SK-N-MC (cell line): ENCODE measurements around the gene TAB2.

ENCODE experiments used
- DNase-seq: peaks from one replicate; pipeline ENCODE4 v3.0.0-alpha.2; 2011; ENCODE audit warnings: low read depth, low spot score
- H3K27ac ChIP-seq: fragments of 200-600 bp; sonication (generic); 2 replicates; pipeline ENCODE4 v1.5.1; 2016; ENCODE audit warnings: mixed run types
- H3K36me3 ChIP-seq: fragments of 200-600 bp; sonication (generic); 2 replicates; pipeline ENCODE4 v1.6.1; 2017; ENCODE audit warnings: antibody characterized with exemption, low read length, mixed read lengths; ENCODE audit not compliant: insufficient read depth
- H3K4me3 ChIP-seq: fragments of 200-600 bp; sonication (generic); 2 replicates; pipeline ENCODE4 v1.5.1; 2016
- H3K9ac ChIP-seq: fragments of 200-600 bp; sonication (generic); 2 replicates; pipeline ENCODE4 v1.8.0; 2017; ENCODE audit warnings: mixed run types, mixed read lengths; ENCODE audit not compliant: insufficient read length
- H3K9me3 ChIP-seq: fragments of 200-600 bp; sonication (generic); 2 replicates; pipeline ENCODE4 v1.6.1; 2017; ENCODE audit warnings: low read depth, mild to moderate bottlenecking, antibody characterized with exemption, low read length, moderate library complexity, mixed read lengths
- EZH2 ChIP-seq: fragments of 200-600 bp; sonication (generic); IDR thresholded peaks from one replicate; pipeline ENCODE4 v1.6.1; 2017; ENCODE audit warnings: antibody characterized with exemption
- FOXP2 ChIP-seq: optimal IDR thresholded peaks from 2 replicates; pipeline ENCODE3; 2011; ENCODE audit warnings: mild to moderate bottlenecking, moderate library complexity; ENCODE audit not compliant: insufficient read depth; ENCODE audit errors: extremely low read length, control extremely low read depth
- POLR2AphosphoS5 ChIP-seq: IDR thresholded peaks from 2 replicates; pipeline ENCODE4 v1.6.1; 2012; ENCODE audit warnings: mild to moderate bottlenecking, low read depth, low read length, borderline replicate concordance

Gene TAB2

GRCh38 chr6:149278997-149279396, 38.5 kb upstream of the TAB2 start:
- TF ChIP-seq POLR2AphosphoS5, result no peak
- TF ChIP-seq EZH2, result no peak
- TF ChIP-seq FOXP2, result no peak
- no peak for DNase-seq

GRCh38 chr6:149284904-149285303, 32.6 kb upstream of the TAB2 start:
- Histone ChIP-seq H3K9ac (no peak overlapping the region), H3K9me3 (no peaks in the 10 kb centered on the region), H3K36me3 (no peaks in the 10 kb centered on the region), H3K4me3 (no peak overlapping the region), H3K27ac (no peak overlapping the region)
- no peak for TF ChIP-seq FOXP2
- no peak for TF ChIP-seq POLR2AphosphoS5
- no peak for TF ChIP-seq EZH2
- no peak for DNase-seq

More at GRCh38 chr6:149278997-149279396, 38.5 kb upstream of the TAB2 start:
- Histone ChIP-seq H3K27ac (no peak overlapping the region), H3K4me3 (no peak overlapping the region), H3K9ac (no peak overlapping the region), H3K36me3 (no peaks in the 10 kb centered on the region), H3K9me3 (no peaks in the 10 kb centered on the region)

- no peak for DNase-seq
- no peaks in the 10 kb centered on the region for H3K9me3 ChIP-seq
- no peak for TF ChIP-seq EZH2
- no peak overlapping the region for H3K27ac ChIP-seq
- no peaks in the 10 kb centered on the region for H3K36me3 ChIP-seq
- H3K9ac ChIP-seq, result no peak overlapping the region
- H3K4me3 ChIP-seq, result no peak overlapping the region
These were observed 31.9 kb upstream of the TAB2 start for GRCh38 chr6:149285626-149286025.

- Histone ChIP-seq H3K9me3 (no peaks in the 10 kb centered on the region), H3K4me3 (no peak overlapping the region), H3K27ac (no peak overlapping the region), H3K36me3 (no peaks in the 10 kb centered on the region), H3K9ac (no peak overlapping the region)
- no peak for DNase-seq
- TF ChIP-seq FOXP2 (no peak), POLR2AphosphoS5 (no peak), EZH2 (no peak)
These were observed 30.6 kb upstream of the TAB2 start for GRCh38 chr6:149286905-149287304.

- Histone ChIP-seq H3K36me3 (no peaks in the 10 kb centered on the region), H3K27ac (no peak overlapping the region), H3K9me3 (no peaks in the 10 kb centered on the region), H3K9ac (no peak overlapping the region), H3K4me3 (no peak overlapping the region)
- no peak for DNase-seq
- no peak for TF ChIP-seq POLR2AphosphoS5
- TF ChIP-seq EZH2, result no peak
- TF ChIP-seq FOXP2, result no peak
These were observed 28.2 kb upstream of the TAB2 start for GRCh38 chr6:149289192-149289781.

- no peaks in the 10 kb centered on the region for H3K36me3 ChIP-seq
- no peak overlapping the region for H3K9ac ChIP-seq
- TF ChIP-seq EZH2 (no peak), FOXP2 (no peak), POLR2AphosphoS5 (no peak)
- H3K27ac ChIP-seq, result no peak overlapping the region
- H3K9me3 ChIP-seq, result no peaks in the 10 kb centered on the region
- H3K4me3 ChIP-seq, result no peak overlapping the region
- DNase-seq, result no peak
These were observed 27.5 kb upstream of the TAB2 start for GRCh38 chr6:149289966-149290365.

- no peaks in the 10 kb centered on the region for H3K36me3 ChIP-seq
- no peak for DNase-seq
- no peak overlapping the region for H3K9ac ChIP-seq
- TF ChIP-seq FOXP2 (no peak), EZH2 (no peak), POLR2AphosphoS5 (no peak)
- no peak overlapping the region for H3K27ac ChIP-seq
- H3K4me3 ChIP-seq, result no peak overlapping the region
- H3K9me3 ChIP-seq, result no peaks in the 10 kb centered on the region
These were observed 24.3 kb upstream of the TAB2 start for GRCh38 chr6:149293244-149293643.

GRCh38 chr6:149300563-149300962, 16.9 kb upstream of the TAB2 start:
- Histone ChIP-seq H3K27ac (no peak overlapping the region), H3K9me3 (no peaks in the 10 kb centered on the region), H3K4me3 (no peak overlapping the region), H3K36me3 (no peaks in the 10 kb centered on the region), H3K9ac (no peak overlapping the region)
- TF ChIP-seq EZH2, result no peak
- DNase-seq, result no peak

GRCh38 chr6:149302723-149303122, 14.8 kb upstream of the TAB2 start:
- TF ChIP-seq FOXP2, result no peak
- no peak for TF ChIP-seq EZH2
- no peak for TF ChIP-seq POLR2AphosphoS5
- H3K9me3 ChIP-seq, result no peaks in the 10 kb centered on the region
- no peaks in the 10 kb centered on the region for H3K36me3 ChIP-seq
- no peak for DNase-seq
- no peak overlapping the region for H3K9ac ChIP-seq
- no peak overlapping the region for H3K4me3 ChIP-seq
- H3K27ac ChIP-seq, result no peak overlapping the region
